SJSA1 (cell line): ENCODE data around the gene MORN1. TPM values are rescaled to one million over a fixed set of nuclear protein-coding genes. Genes with fewer than 3 reads are reported as not detected.

Experiments
- DNase-seq, 2 experiments: peaks; one replicate each; pipeline ENCODE4 v3.0.0-alpha.2; 2015 to 2020; ENCODE audit warnings: low spot score in 2 of 2, low read depth in 1 of 2
- H3K27ac ChIP-seq: fragments of 250-450 bp; sonication (Bioruptor Pico); 2 replicates; pipeline ENCODE4 v1.5.1; 2020; ENCODE audit warnings: mild to moderate bottlenecking, moderate library complexity
- H3K27me3 ChIP-seq: fragments of 250-450 bp; sonication (Bioruptor Pico); replicated peaks from 2 replicates; pipeline ENCODE4 v1.5.1; 2020; ENCODE audit warnings: mild to moderate bottlenecking, moderate library complexity
- H3K36me3 ChIP-seq: fragments of 250-450 bp; sonication (Bioruptor Pico); 2 replicates; pipeline ENCODE4 v1.5.1; 2020; ENCODE audit warnings: mild to moderate bottlenecking
- H3K4me1 ChIP-seq: fragments of 250-450 bp; sonication (Bioruptor Pico); replicated peaks from 2 replicates; pipeline ENCODE4 v1.6.1; 2021; ENCODE audit warnings: mild to moderate bottlenecking
- H3K4me3 ChIP-seq: fragments of 250-450 bp; sonication (Bioruptor Pico); 2 replicates; pipeline ENCODE4 v1.5.1; 2020; ENCODE audit warnings: mild to moderate bottlenecking
- H3K9me3 ChIP-seq: fragments of 250-450 bp; sonication (Bioruptor Pico); replicated peaks from 2 replicates; pipeline ENCODE4 v1.5.1; 2020; ENCODE audit warnings: mild to moderate bottlenecking
- total RNA-seq: library from RNA; depleted of rRNA; stranded (reverse); fragments of >200 nt; shearing (Covaris generic); gene quantifications from 2 replicates; pipeline ENCODE4 v1.2.3, GENCODE V29; 2014

Gene MORN1
- total RNA-seq, 1 experiment from 2014 or later: 5.0 TPM

GRCh38 chr1:2356911-2357845 lies 34.2 kb downstream of the MORN1 start:
- no peak for DNase-seq
- Histone ChIP-seq H3K9me3 (no peaks in the 10 kb centered on the region), H3K4me3 (no peak overlapping the region), H3K4me1 (peaks cover 16% of the 10 kb centered on the region), H3K27ac (no peak overlapping the region), H3K27me3 (no peaks in the 10 kb centered on the region), H3K36me3 (no peaks in the 10 kb centered on the region)

DNA sequence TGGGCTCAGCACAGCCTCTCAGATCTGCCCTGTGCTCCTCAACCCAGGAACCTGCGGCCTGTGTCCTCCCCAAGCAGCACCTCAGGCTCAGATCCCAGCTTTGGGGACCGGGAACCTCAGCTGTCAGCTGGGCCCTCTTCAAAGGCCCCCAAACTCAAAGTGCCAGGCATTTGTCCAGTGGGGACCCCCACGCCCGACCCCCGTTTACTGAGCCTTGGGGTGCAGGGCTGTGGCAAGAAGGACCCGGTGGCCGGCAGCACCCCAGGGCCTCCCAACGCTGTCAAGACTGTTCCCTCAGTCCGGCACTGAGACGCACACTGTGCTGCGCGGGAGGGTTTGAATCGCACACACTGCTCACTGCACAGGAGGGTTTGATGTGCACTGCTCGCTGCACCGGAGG lies 35.0 kb downstream of the MORN1 start:
- DNase-seq: no peak
- no peak overlapping the region for H3K4me3 ChIP-seq
- peaks cover 16% of the 10 kb centered on the region for H3K4me1 ChIP-seq
- H3K27ac ChIP-seq: no peak overlapping the region
- H3K36me3 ChIP-seq: no peaks in the 10 kb centered on the region
- H3K9me3 ChIP-seq: no peaks in the 10 kb centered on the region
- no peaks in the 10 kb centered on the region for H3K27me3 ChIP-seq

- Histone ChIP-seq H3K36me3 (no peaks in the 10 kb centered on the region), H3K4me1 (peaks cover 8% of the 10 kb centered on the region), H3K9me3 (no peaks in the 10 kb centered on the region), H3K27me3 (no peaks in the 10 kb centered on the region), H3K27ac (no peak overlapping the region), H3K4me3 (no peak overlapping the region)
- DNase-seq: no peak
Observed at GRCh38 chr1:2355373-2356261, 35.7 kb downstream of the MORN1 start.

DNA sequence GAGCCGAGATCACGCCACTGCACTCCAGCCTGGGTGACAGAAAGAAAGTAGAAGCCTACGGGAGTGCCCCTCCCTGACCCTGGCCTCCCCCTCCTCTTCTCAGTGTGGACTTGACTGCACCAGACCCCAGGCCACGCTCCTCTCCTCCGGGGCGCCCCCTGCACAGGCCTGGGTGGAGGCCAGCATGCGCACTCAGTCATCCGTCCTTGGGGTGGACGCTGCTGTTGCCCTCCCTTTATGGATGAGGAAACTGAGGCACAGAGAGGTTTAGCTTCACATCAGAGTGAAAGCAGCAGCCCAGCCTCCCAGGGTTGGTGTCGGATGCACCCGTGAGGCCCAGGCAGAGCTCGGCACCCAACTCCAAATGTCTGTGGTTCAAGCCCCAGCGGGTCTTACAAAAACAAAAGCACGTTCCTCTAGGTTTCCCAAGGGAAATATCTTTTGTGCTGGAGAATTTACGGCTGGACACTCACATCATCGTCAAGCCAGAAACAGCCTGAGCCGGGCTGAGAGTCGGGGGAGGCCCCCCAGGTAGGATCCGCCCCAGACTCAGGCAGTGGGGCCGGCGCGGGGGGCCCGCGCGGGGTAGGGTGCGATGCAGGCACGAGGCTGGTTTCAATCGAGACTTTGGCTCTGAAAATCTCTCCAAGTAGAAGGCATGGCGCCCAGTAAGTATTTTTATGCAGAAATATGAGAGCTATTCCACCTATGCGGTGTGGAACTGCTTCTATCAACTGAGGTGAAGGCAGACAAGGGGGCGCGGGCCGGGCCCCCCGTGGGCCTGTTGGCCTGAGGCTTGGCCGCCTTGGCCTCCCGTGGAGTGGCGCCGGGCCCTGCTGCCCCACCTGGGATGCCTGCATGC lies 36.6 kb downstream of the MORN1 start:
- no peak overlapping the region for H3K27ac ChIP-seq
- no peak overlapping the region for H3K4me3 ChIP-seq
- no peaks in the 10 kb centered on the region for H3K9me3 ChIP-seq
- DNase-seq: no peak
- H3K4me1 ChIP-seq: no peaks in the 10 kb centered on the region
- H3K36me3 ChIP-seq: no peaks in the 10 kb centered on the region
- no peaks in the 10 kb centered on the region for H3K27me3 ChIP-seq

DNA sequence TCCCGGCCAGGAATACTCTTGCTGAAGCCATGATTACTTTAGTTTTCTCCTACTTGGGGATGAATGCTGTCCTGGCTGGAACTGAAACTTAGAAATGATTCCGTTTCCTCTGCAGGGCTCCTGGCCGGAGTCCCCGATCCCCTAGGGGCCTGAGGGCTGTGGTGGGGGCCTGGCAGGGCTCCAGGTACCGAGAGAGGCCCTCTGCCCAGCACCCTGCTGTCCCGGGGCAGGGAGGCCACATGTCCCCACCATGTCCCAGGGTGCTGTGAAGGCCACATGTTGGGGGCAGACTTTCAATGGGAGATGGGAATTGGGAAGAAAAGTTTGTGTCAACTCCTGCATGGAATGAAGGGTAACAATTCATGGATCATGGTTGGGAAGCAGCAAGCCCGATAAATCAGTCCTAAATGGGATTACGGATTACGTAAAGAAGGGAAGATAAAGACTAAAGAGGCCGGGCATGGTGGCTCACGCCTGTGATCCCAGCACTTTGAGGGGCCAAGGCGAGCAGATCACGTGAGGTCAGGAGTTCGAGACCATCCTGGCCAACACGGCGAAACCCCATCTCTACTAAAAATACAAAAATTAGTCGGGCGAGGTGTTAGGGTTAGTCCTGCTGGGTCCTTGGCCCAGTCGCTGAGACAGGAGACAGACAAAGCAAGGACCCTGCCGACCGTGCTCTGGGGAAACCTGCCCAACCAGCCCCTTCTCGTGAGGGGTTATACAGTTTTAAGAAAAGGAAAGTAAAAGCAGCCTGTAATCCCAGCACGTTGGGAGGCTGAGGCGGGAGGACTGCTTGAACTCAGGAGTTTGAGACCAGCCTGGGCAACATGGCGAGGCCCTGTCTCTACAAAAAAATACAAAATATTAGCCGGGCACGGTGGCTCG lies 37.6 kb downstream of the MORN1 start:
- DNase-seq: no peak
- no peaks in the 10 kb centered on the region for H3K9me3 ChIP-seq
- H3K4me1 ChIP-seq: no peaks in the 10 kb centered on the region
- H3K27me3 ChIP-seq: no peaks in the 10 kb centered on the region
- no peak overlapping the region for H3K27ac ChIP-seq
- no peaks in the 10 kb centered on the region for H3K36me3 ChIP-seq
- no peak overlapping the region for H3K4me3 ChIP-seq

- H3K4me1 ChIP-seq: no peaks in the 10 kb centered on the region
- H3K27ac ChIP-seq: no peak overlapping the region
- H3K9me3 ChIP-seq: no peaks in the 10 kb centered on the region
- no peak overlapping the region for H3K4me3 ChIP-seq
- no peak for DNase-seq
- H3K36me3 ChIP-seq: no peaks in the 10 kb centered on the region
- no peaks in the 10 kb centered on the region for H3K27me3 ChIP-seq
Observed at GRCh38 chr1:2352897-2353550, 38.3 kb downstream of the MORN1 start.

DNA sequence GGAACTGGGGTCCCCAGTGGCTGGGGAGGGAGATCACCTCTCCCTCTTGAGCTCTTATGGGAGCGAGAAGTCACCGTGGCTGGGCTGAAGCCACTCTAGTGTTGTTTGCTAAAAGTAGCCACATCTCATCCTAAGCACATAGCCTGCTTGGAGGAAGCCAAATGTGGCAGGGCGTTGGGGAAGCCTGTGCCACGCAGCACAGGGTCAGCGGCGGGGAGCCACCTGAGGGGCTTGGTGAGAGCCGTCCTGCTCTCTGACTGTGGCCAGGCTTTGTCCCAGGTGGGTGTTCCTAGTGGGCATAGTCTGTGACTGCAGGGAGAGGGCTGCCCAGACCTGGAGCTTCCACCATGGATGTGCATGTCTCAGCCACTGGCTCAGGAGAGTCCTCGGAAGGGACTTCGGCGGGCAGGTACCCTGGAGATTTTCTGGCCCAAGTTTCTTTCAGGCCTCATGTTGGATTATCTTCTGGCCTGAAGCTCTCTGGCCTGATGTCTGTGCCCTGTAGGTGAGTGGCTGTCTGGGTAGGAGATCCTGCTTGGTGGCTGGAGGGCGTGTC lies 38.9 kb downstream of the MORN1 start:
- Histone ChIP-seq H3K4me3 (no peak overlapping the region), H3K4me1 (no peaks in the 10 kb centered on the region), H3K27me3 (no peaks in the 10 kb centered on the region), H3K27ac (no peak overlapping the region), H3K9me3 (no peaks in the 10 kb centered on the region), H3K36me3 (no peaks in the 10 kb centered on the region)
- DNase-seq: no peak

- H3K36me3 ChIP-seq: no peaks in the 10 kb centered on the region
- H3K27ac ChIP-seq: no peak overlapping the region
- no peaks in the 10 kb centered on the region for H3K27me3 ChIP-seq
- no peak overlapping the region for H3K4me3 ChIP-seq
- H3K4me1 ChIP-seq: no peaks in the 10 kb centered on the region
- DNase-seq: no peak
- H3K9me3 ChIP-seq: no peaks in the 10 kb centered on the region
Observed at GRCh38 chr1:2351723-2352122, 39.6 kb downstream of the MORN1 start.

DNA sequence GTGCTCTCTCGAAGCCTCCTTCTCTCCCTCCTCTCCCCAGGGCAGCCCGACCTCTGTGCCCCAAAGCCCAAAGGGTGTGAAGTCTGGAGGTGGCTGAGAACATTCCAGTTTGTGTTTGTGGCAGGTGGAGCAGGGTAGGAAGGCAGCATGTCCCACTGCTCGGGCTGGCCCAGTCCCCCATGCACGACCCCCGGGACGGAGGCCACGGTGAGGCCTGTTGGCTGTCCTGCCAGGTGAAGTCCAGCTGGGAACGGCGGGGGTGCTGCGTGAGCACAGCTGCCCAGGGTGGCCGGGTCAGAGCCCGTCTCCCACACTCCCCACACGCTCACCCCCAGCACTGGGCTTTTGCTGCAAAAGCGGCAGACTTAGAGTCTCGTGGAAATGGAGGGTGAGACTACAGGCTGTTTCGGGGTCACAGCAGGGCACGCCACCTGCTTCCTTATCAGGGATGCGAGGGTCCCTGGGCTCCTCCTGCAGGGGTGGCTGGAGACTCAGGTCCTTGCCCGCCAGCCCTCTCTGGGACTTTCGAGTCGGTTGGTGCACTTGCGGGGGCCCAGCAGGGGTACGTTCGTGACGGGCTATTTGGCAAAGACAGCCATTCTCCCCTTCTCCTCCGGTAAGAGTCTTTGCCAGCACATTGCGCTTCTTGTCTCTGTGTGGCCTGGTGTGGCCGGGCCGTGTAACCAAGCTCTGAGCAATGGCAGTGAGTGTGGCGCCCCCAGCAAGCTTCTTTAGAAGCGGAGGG lies 40.3 kb downstream of the MORN1 start:
- Histone ChIP-seq H3K27me3 (no peaks in the 10 kb centered on the region), H3K27ac (no peak overlapping the region), H3K4me3 (no peak overlapping the region), H3K36me3 (no peaks in the 10 kb centered on the region), H3K9me3 (no peaks in the 10 kb centered on the region), H3K4me1 (no peaks in the 10 kb centered on the region)
- no peak for DNase-seq

DNA sequence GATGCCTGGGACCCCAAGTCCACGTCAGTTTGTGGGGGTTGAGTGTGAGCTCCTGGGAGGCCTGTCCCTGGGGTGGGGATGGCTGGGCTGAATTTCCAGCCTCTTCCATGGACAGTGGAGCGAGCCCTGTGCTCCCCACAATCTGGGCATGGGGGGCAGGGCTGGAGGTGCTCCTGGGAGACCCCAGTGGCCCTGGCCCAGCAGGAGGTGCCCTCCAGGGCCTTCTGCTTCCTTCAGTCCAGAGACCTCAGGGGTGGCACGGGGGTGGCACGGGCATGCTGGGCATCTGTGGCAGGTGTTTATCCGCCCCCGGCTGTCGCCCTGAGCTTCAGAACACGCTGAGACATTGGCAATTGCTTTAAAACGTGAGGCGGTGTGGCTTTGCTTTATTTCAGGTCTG lies 40.9 kb downstream of the MORN1 start:
- H3K36me3 ChIP-seq: no peaks in the 10 kb centered on the region
- H3K27me3 ChIP-seq: no peaks in the 10 kb centered on the region
- H3K27ac ChIP-seq: no peak overlapping the region
- DNase-seq: no peak
- H3K4me3 ChIP-seq: no peak overlapping the region
- H3K9me3 ChIP-seq: no peaks in the 10 kb centered on the region
- H3K4me1 ChIP-seq: no peaks in the 10 kb centered on the region

DNA sequence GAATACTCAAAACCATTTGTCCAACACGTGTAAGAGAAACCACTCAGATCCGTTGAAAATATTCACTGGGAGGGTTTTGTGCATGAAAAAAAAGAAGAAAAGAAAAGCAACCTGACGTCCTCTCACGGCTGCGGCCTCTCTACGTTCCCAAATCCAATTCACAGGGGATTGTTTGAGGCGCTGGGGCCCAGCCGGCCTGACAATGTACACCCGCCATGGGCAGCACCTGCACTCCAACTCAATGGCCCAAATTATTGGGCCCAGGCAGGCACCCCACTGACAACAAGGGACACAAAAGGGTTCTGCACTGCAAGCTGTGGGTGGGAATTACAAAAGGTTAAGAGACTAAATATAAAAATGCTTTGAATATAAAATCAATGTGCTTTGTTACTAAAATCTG lies 41.5 kb downstream of the MORN1 start:
- H3K27me3 ChIP-seq: no peaks in the 10 kb centered on the region
- no peaks in the 10 kb centered on the region for H3K36me3 ChIP-seq
- no peak overlapping the region for H3K27ac ChIP-seq
- no peak for DNase-seq
- no peaks in the 10 kb centered on the region for H3K9me3 ChIP-seq
- H3K4me1 ChIP-seq: no peaks in the 10 kb centered on the region
- H3K4me3 ChIP-seq: no peak overlapping the region
